Transverse colon (tissue), 4 donors: ENCODE data around the gene CTNNBL1. TPM values are rescaled to one million over a fixed set of nuclear protein-coding genes. Genes with fewer than 3 reads are reported as not detected.

Experiments used
- DNase-seq: peaks from one replicate; pipeline ENCODE4 v3.0.0-alpha.2; 2019
- H3K27ac ChIP-seq, 4 donors: fragments of 200-600 bp; sonication (generic); 2 replicates each; pipeline ENCODE4 v1.5.1; 2016 to 2018; ENCODE audit warnings: inconsistent platforms in 4 of 4
- H3K27me3 ChIP-seq: fragments of 200-600 bp; sonication (generic); 2 replicates; pipeline ENCODE4 v1.5.1; 2017; ENCODE audit warnings: inconsistent platforms
- H3K36me3 ChIP-seq, 4 donors: fragments of 200-600 bp; sonication (generic); 2 replicates each; pipeline ENCODE4 v1.5.1; 2017 to 2019; ENCODE audit warnings: inconsistent platforms in 4 of 4
- H3K4me1 ChIP-seq, 4 donors: fragments of 200-600 bp; sonication (generic); 2 replicates each; pipeline ENCODE4 v1.5.1; 2017 to 2020; ENCODE audit warnings: inconsistent platforms in 4 of 4
- H3K4me3 ChIP-seq, 4 donors: fragments of 200-600 bp; sonication (generic); 1 replicate in 1 of 4; 2 replicates in 3 of 4; pipeline versions ENCODE4 v1.5.1 to v1.6.1; 2017 to 2019; ENCODE audit warnings: inconsistent platforms in 4 of 4
- H3K9me3 ChIP-seq, 2 donors: fragments of 200-600 bp; sonication (generic); 2 replicates each; pipeline ENCODE4 v1.5.1; 2017 to 2019; ENCODE audit warnings: inconsistent platforms in 2 of 2
- CTCF ChIP-seq, 5 experiments: fragments of 200-600 bp in 3 of 5; fragments of 450-650 bp in 2 of 5; sonication (generic) in 3 of 5; IDR thresholded peaks; 1 replicate in 2 of 5; 2 replicates in 3 of 5; pipeline ENCODE4 v1.5.1; 2016 to 2017; ENCODE audit warnings: antibody characterized with exemption in 5 of 5, inconsistent platforms in 3 of 5, mild to moderate bottlenecking in 2 of 5, moderate library complexity in 1 of 5
- EP300 ChIP-seq: sonication (generic); formaldehyde crosslinking; IDR thresholded peaks from one replicate; pipeline ENCODE4 v1.6.1; 2017; ENCODE audit warnings: antibody characterized with exemption, low read depth
- POLR2A ChIP-seq: fragments of 450-650 bp; IDR thresholded peaks from one replicate; pipeline ENCODE4 v1.6.1; 2016; ENCODE audit warnings: antibody characterized with exemption, mild to moderate bottlenecking, moderate library complexity
- POLR2AphosphoS5 ChIP-seq, 3 donors: sonication (generic); formaldehyde crosslinking; IDR thresholded peaks; one replicate each; pipeline ENCODE4 v1.6.1; 2016; ENCODE audit warnings: antibody characterized with exemption in 3 of 3
- WGBS, 2 donors: methylation state at CpG; one replicate each; pipeline ENCODE4 v1.1.5; 2018; ENCODE audit warnings: low coverage in 1 of 2; 5-methylcytosine and 5-hydroxymethylcytosine counted together
- in situ Hi-C, 4 donors: fragments of 200-750 bp; cut with MboI; loops; one replicate each; pipeline versions ENCODE4 v1.15.0 to v1.15.1; 2017; ENCODE audit warnings: low sequenced_read_pairs in 3 of 4, low pct_ligation_motif_present in 1 of 4, low pct_unique_long_range_greater_than_20kb in 1 of 4
- intact Hi-C: fragments of 100-400 bp; cut with DNase I; formaldehyde crosslinking; loops from one replicate; pipeline ENCODE4 v1.15.1; 2023; ENCODE audit warnings: low total_unique reads
- total RNA-seq, 4 donors: library from RNA; depleted of rRNA; stranded (reverse); fragments of >200 nt; gene quantifications; one replicate each; pipeline ENCODE4 v1.1.0, GENCODE V29; 2016

Gene CTNNBL1
- total RNA-seq, 4 donors from 2014 or later = 18.7 to 49.0 (median 22.4) TPM

- no peaks in the 10 kb centered on the region for H3K36me3 ChIP-seq
- H3K4me3 ChIP-seq = no peak overlapping the region
- H3K4me1 ChIP-seq = peaks cover 0 to 21% (median 9%) of the 10 kb centered on the region in 4 donors
- no peak for TF ChIP-seq EP300
- no peak for TF ChIP-seq POLR2AphosphoS5 (IDR thresholded peaks at IDR 0.05)
- TF ChIP-seq CTCF (IDR thresholded peaks at IDR 0.05) = no peak
- TF ChIP-seq POLR2A = no peak
- H3K27me3 ChIP-seq = no peaks in the 10 kb centered on the region
- DNase-seq = no peak
- H3K9me3 ChIP-seq = no peaks in the 10 kb centered on the region
- in situ Hi-C loops = no loop called here
- no peak overlapping the region for H3K27ac ChIP-seq
- intact Hi-C loops = no loop called here
Measured at GRCh38 chr20:37726321-37726720, 32.5 kb downstream of the CTNNBL1 start.

GRCh38 chr20:37726971-37727956, 33.4 kb downstream of the CTNNBL1 start:
- no peak overlapping the region for H3K4me3 ChIP-seq
- peaks cover 0 to 21% (median 9%) of the 10 kb centered on the region in 4 donors for H3K4me1 ChIP-seq
- in situ Hi-C loops = no loop called here
- DNase-seq = no peak
- 90% methylated on average over 7 of the region's 7 CpGs for WGBS, 2 donors
- TF ChIP-seq EP300 = no peak
- TF ChIP-seq POLR2AphosphoS5 (IDR thresholded peaks at IDR 0.05) = no peak
- no peak for TF ChIP-seq CTCF (IDR thresholded peaks at IDR 0.05)
- TF ChIP-seq POLR2A = no peak
- peak overlapping the region in 1 of 4 donors; percentile 41 for H3K27ac ChIP-seq
- no peaks in the 10 kb centered on the region for H3K27me3 ChIP-seq
- no peaks in the 10 kb centered on the region for H3K36me3 ChIP-seq
- intact Hi-C loops = no loop called here
- H3K9me3 ChIP-seq = no peaks in the 10 kb centered on the region

GRCh38 chr20:37727957-37728634, 34.3 kb downstream of the CTNNBL1 start:
- TF ChIP-seq POLR2AphosphoS5 (IDR thresholded peaks at IDR 0.05) (no peak), CTCF (IDR thresholded peaks at IDR 0.05) (no peak), EP300 (no peak), POLR2A (no peak)
- Histone ChIP-seq H3K9me3 (no peaks in the 10 kb centered on the region), H3K27me3 (no peaks in the 10 kb centered on the region), H3K36me3 (no peaks in the 10 kb centered on the region), H3K4me1 (peaks cover 0 to 21% (median 9%) of the 10 kb centered on the region in 4 donors), H3K27ac (peak overlapping the region in 2 of 4 donors; percentile 13 to 41), H3K4me3 (no peak overlapping the region)
- intact Hi-C loops (no loop called here), in situ Hi-C loops (no loop called here)
- DNase-seq = no peak
- WGBS, 2 donors = 71 to 93% methylated on average over 2 of the region's 2 CpGs

- in situ Hi-C loops = no loop called here
Measured at GRCh38 chr20:37728635-37728983, 34.8 kb downstream of the CTNNBL1 start.

More at GRCh38 chr20:37728635-37728983, 34.8 kb downstream of the CTNNBL1 start:
- peaks cover 0 to 21% (median 9%) of the 10 kb centered on the region in 4 donors for H3K4me1 ChIP-seq
- 86 to 100% methylated on average over 1 to 2 of the region's 2 CpGs for WGBS, 2 donors
- H3K27me3 ChIP-seq = no peaks in the 10 kb centered on the region
- H3K4me3 ChIP-seq = no peak overlapping the region
- H3K36me3 ChIP-seq = no peaks in the 10 kb centered on the region
- intact Hi-C loops = no loop called here
- no peaks in the 10 kb centered on the region for H3K9me3 ChIP-seq
- TF ChIP-seq EP300 (no peak), CTCF (IDR thresholded peaks at IDR 0.05) (no peak), POLR2A (no peak), POLR2AphosphoS5 (IDR thresholded peaks at IDR 0.05) (no peak)
- DNase-seq = no peak
- peak overlapping the region in 1 of 4 donors; percentile 13 for H3K27ac ChIP-seq
